IMR-90 (cell line): ENCODE measurements around the gene SPAG16. TPM values are rescaled to one million over a fixed set of nuclear protein-coding genes. Genes with fewer than 3 reads are reported as not detected.

Experiments
- ATAC-seq: fragments of 200-7000 bp; cut with Tn5 transposase; 2 replicates; pipeline ENCODE4 v1.9.1; 2020; ENCODE audit warnings: low read depth, mild to moderate bottlenecking, moderate library complexity
- BruUV-seq: library from RNA; stranded (reverse); fragments of 400-500 nt; replicated peaks from 2 replicates; lab custom pipeline; 2021; lab: Mats Ljungman, UMichigan
- CTCF ChIA-PET: fragments of 300-600 bp; formaldehyde crosslinking; extraction: SDS; loops from one replicate; lab custom pipeline; 2021; ENCODE audit warnings: antibody characterized with exemption; lab: Yijun Ruan, JAX
- POLR2A ChIA-PET: fragments of 300-600 bp; sonication (Branson Sonifier 250); formaldehyde crosslinking; loops from one replicate; lab custom pipeline; 2022; ENCODE audit warnings: antibody characterized with exemption; ENCODE audit not compliant: unreplicated experiment; lab: Charles Lee
- DNase-seq: peaks from one replicate; pipeline ENCODE4 v3.0.0; 2013
- H2AFZ ChIP-seq: replicated peaks from 2 replicates; pipeline ENCODE3; 2013; ENCODE audit warnings: low read length, mild to moderate bottlenecking; ENCODE audit not compliant: poor library complexity
- H2AK5ac ChIP-seq: 2 replicates; pipeline ENCODE4 v1.6.1; 2013; ENCODE audit warnings: low read depth, low read length, inconsistent platforms
- H2AK9ac ChIP-seq: replicated peaks from 2 replicates; pipeline ENCODE3; 2013; ENCODE audit warnings: mild to moderate bottlenecking, low read depth, low read length, moderate library complexity; ENCODE audit not compliant: poor library complexity
- H2BK120ac ChIP-seq: 2 replicates; pipeline ENCODE4 v1.6.1; 2013; ENCODE audit warnings: low read depth, low read length, inconsistent platforms
- H2BK15ac ChIP-seq: 3 replicates; pipeline ENCODE4 v1.6.1; 2013; ENCODE audit warnings: low read depth, low read length, inconsistent platforms
- H2BK20ac ChIP-seq: 2 replicates; pipeline ENCODE4 v1.6.1; 2013; ENCODE audit warnings: low read depth, mild to moderate bottlenecking, inconsistent platforms, low read length, moderate library complexity
- H2BK5ac ChIP-seq: 2 replicates; pipeline ENCODE4 v1.6.1; 2013; ENCODE audit warnings: mild to moderate bottlenecking, low read depth, low read length, inconsistent platforms; ENCODE audit not compliant: poor library complexity, severe bottlenecking
- H3K14ac ChIP-seq: replicated peaks from 2 replicates; pipeline ENCODE4 v1.6.1; 2013; ENCODE audit warnings: low read depth, low read length, inconsistent platforms
- H3K18ac ChIP-seq: 2 replicates; pipeline ENCODE4 v1.6.1; 2013; ENCODE audit warnings: low read depth, low read length, control low read depth
- H3K23ac ChIP-seq: 2 replicates; pipeline ENCODE4 v1.6.1; 2013; ENCODE audit warnings: low read depth, low read length, inconsistent platforms
- H3K27ac ChIP-seq: 2 replicates; pipeline ENCODE4 v1.5.1; 2013; ENCODE audit warnings: mild to moderate bottlenecking, control low read depth, low read length; ENCODE audit not compliant: insufficient read depth
- H3K27me3 ChIP-seq: 2 replicates; pipeline ENCODE4 v1.6.1; 2013; ENCODE audit warnings: low read length; ENCODE audit not compliant: control insufficient read depth, insufficient read depth
- H3K36me3 ChIP-seq: 2 replicates; pipeline ENCODE4 v1.6.1; 2013; ENCODE audit warnings: low read length, mixed read lengths; ENCODE audit not compliant: control insufficient read depth, insufficient read depth
- H3K4ac ChIP-seq: 2 replicates; pipeline ENCODE4 v1.6.1; 2013; ENCODE audit warnings: low read depth, low read length, inconsistent platforms
- H3K4me1 ChIP-seq: 2 replicates; pipeline ENCODE4 v1.6.1; 2013; ENCODE audit warnings: low read length, mixed read lengths; ENCODE audit not compliant: control insufficient read depth, insufficient read depth
- H3K4me2 ChIP-seq: 2 replicates; pipeline ENCODE4 v1.6.1; 2013; ENCODE audit warnings: low read depth, mild to moderate bottlenecking, control low read depth, low read length, moderate library complexity
- H3K4me3 ChIP-seq: 2 replicates; pipeline ENCODE4 v1.5.1; 2013; ENCODE audit warnings: low read depth, mild to moderate bottlenecking, control low read depth, low read length, moderate library complexity; ENCODE audit not compliant: insufficient read depth
- H3K56ac ChIP-seq: 2 replicates; pipeline ENCODE4 v1.6.1; 2013; ENCODE audit warnings: low read length, inconsistent platforms; ENCODE audit not compliant: insufficient read depth; ENCODE audit errors: extremely low read depth
- H3K79me1 ChIP-seq, 2 experiments: 2 replicates each; pipeline ENCODE4 v1.6.1; 2013; ENCODE audit warnings: low read length in 2 of 2, inconsistent platforms in 1 of 2, low read depth in 1 of 2
- H3K9ac ChIP-seq: 2 replicates; pipeline ENCODE4 v1.6.1; 2013; ENCODE audit warnings: low read depth, low read length, control low read depth
- H3K9me1 ChIP-seq: 2 replicates; pipeline ENCODE4 v1.6.1; 2013; ENCODE audit warnings: low read length, inconsistent platforms; ENCODE audit not compliant: insufficient read depth
- H3K9me3 ChIP-seq: 2 replicates; pipeline ENCODE4 v1.6.1; 2013; ENCODE audit warnings: low read length; ENCODE audit not compliant: control insufficient read depth, insufficient read depth
- H4K20me1 ChIP-seq: 2 replicates; pipeline ENCODE4 v1.6.1; 2013; ENCODE audit warnings: low read length, inconsistent platforms; ENCODE audit not compliant: insufficient read depth
- H4K5ac ChIP-seq: 2 replicates; pipeline ENCODE4 v1.6.1; 2013; ENCODE audit warnings: mild to moderate bottlenecking, low read depth, low read length, control low read depth
- H4K8ac ChIP-seq, 2 experiments: 2 replicates each; pipeline ENCODE4 v1.6.1; 2013; ENCODE audit warnings: low read depth in 2 of 2, low read length in 2 of 2, control low read depth in 1 of 2, inconsistent platforms in 1 of 2
- H4K91ac ChIP-seq: 2 replicates; pipeline ENCODE4 v1.6.1; 2013; ENCODE audit warnings: low read depth, low read length, inconsistent platforms; ENCODE audit not compliant: insufficient read depth
- BHLHE40 ChIP-seq: fragments of 150-350 bp; IDR thresholded peaks from 2 replicates; pipeline ENCODE4 v1.6.1; 2016; ENCODE audit warnings: mild to moderate bottlenecking, low read depth, low read length
- CEBPB ChIP-seq: IDR thresholded peaks from 2 replicates; pipeline ENCODE4 v1.6.1; 2012; ENCODE audit warnings: low read depth, low read length, improper control_type of control experiment
- CHD1 ChIP-seq: IDR thresholded peaks from 2 replicates; pipeline ENCODE4 v1.6.1; 2012; ENCODE audit warnings: low read depth, low read length, improper control_type of control experiment
- ELK1 ChIP-seq: fragments of 150-350 bp; IDR thresholded peaks from 2 replicates; pipeline ENCODE4 v1.6.1; 2016; ENCODE audit warnings: low read depth, mild to moderate bottlenecking, low read length, moderate library complexity, borderline replicate concordance
- FOS ChIP-seq: fragments of 150-350 bp; IDR thresholded peaks from 2 replicates; pipeline ENCODE4 v1.6.1; 2016; ENCODE audit warnings: low read depth, low read length
- MAFK ChIP-seq: IDR thresholded peaks from 2 replicates; pipeline ENCODE4 v1.6.1; 2012; ENCODE audit warnings: low read depth, low read length, improper control_type of control experiment
- MAZ ChIP-seq: IDR thresholded peaks from 2 replicates; pipeline ENCODE4 v1.6.1; 2012; ENCODE audit warnings: low read depth, mild to moderate bottlenecking, low read length, improper control_type of control experiment, moderate library complexity, borderline replicate concordance
- MXI1 ChIP-seq: IDR thresholded peaks from 2 replicates; pipeline ENCODE4 v1.6.1; 2012; ENCODE audit warnings: low read depth, mild to moderate bottlenecking, low read length, moderate library complexity, borderline replicate concordance
- NFE2L2 ChIP-seq: fragments of 150-350 bp; IDR thresholded peaks from 2 replicates; pipeline ENCODE4 v1.6.1; 2016; ENCODE audit warnings: low read depth, mild to moderate bottlenecking, low read length
- POLR2A ChIP-seq: IDR thresholded peaks from 2 replicates; pipeline ENCODE4 v1.6.1; 2012; ENCODE audit warnings: mild to moderate bottlenecking, low read depth, low read length
- RAD21 ChIP-seq: IDR thresholded peaks from 2 replicates; pipeline ENCODE4 v1.6.1; 2012; ENCODE audit warnings: low read length, improper control_type of control experiment
- RCOR1 ChIP-seq: IDR thresholded peaks from 2 replicates; pipeline ENCODE4 v1.6.1; 2012; ENCODE audit warnings: mild to moderate bottlenecking, low read length, improper control_type of control experiment; ENCODE audit not compliant: insufficient replicate concordance
- RFX5 ChIP-seq: IDR thresholded peaks from 2 replicates; pipeline ENCODE4 v1.8.0; 2012; ENCODE audit warnings: low read depth, mild to moderate bottlenecking, low read length, moderate library complexity
- SMC3 ChIP-seq: fragments of 150-350 bp; IDR thresholded peaks from 2 replicates; pipeline ENCODE4 v1.6.1; 2016; ENCODE audit warnings: low read depth, mild to moderate bottlenecking, antibody characterized with exemption, low read length, moderate library complexity
- USF2 ChIP-seq: fragments of 150-350 bp; IDR thresholded peaks from 2 replicates; pipeline ENCODE4 v1.6.1; 2017; ENCODE audit warnings: mild to moderate bottlenecking, antibody characterized with exemption, low read length, low read depth
- dilution Hi-C: fragments of 300-500 bp; cut with HindIII; formaldehyde crosslinking; loops from one replicate; pipeline ENCODE4 v1.14.3; 2018; ENCODE audit warnings: low sequenced_read_pairs; ENCODE audit not compliant: unreplicated experiment
- in situ Hi-C: fragments of 300-500 bp; cut with MboI; formaldehyde crosslinking; loops from 3 replicates; pipeline ENCODE4 v1.14.3; 2019; ENCODE audit warnings: low sequenced_read_pairs, inconsistent platforms, mixed read lengths
- intact Hi-C: fragments of 100-400 bp; cut with micrococcal nuclease; formaldehyde crosslinking; loops from 2 replicates; pipeline ENCODE4 v1.10.0; 2022
- polyA plus RNA-seq, 3 experiments: library from polyadenylated mRNA; depleted of rRNA; stranded (reverse); fragments of >200 nt; gene quantifications; 2 replicates each; pipeline ENCODE4 v1.2.3, GENCODE V29; 2012; ENCODE audit warnings: low replicate concordance in 1 of 3
- total RNA-seq: library from RNA; depleted of rRNA; stranded (reverse); fragments of >200 nt; gene quantifications from 2 replicates; pipeline ENCODE4 v1.2.3, GENCODE V29; 2012
- TF ChIP-seq, protein P1 (sequence below): conservative IDR thresholded peaks from 2 replicates; pipeline ENCODE4 v1.5.1; 2012; ENCODE audit warnings: mild to moderate bottlenecking, low read depth, low read length, improper control_type of control experiment

Gene SPAG16
- total and polyA plus RNA-seq, 2 of the 4 experiments (the other 2 are of a cell fraction), result 7.3 to 13.5 TPM

GRCh38 chr2:213566846-213567245 lies 282.6 kb downstream of the SPAG16 start:
- Histone ChIP-seq H2AK5ac (no peak overlapping the region), H3K14ac (no peak overlapping the region), H3K9ac (no peak overlapping the region), H3K27me3 (no peaks in the 10 kb centered on the region), H3K9me3 (peaks cover 3% of the 10 kb centered on the region), H2BK120ac (no peak overlapping the region), H2BK5ac (no peak overlapping the region), H2BK20ac (no peak overlapping the region), H3K23ac (no peak overlapping the region), H3K56ac (no peak overlapping the region), H3K4me3 (no peak overlapping the region), H3K4me2 (no peak overlapping the region), H4K8ac (no peak overlapping the region), H2AK9ac (no peak overlapping the region), H4K91ac (no peak overlapping the region), H2BK15ac (no peak overlapping the region), H3K4ac (no peak overlapping the region), H2AFZ (no peak overlapping the region), H3K79me1 (no peaks in the 10 kb centered on the region), H3K9me1 (no peaks in the 10 kb centered on the region), H4K5ac (no peak overlapping the region), H3K36me3 (no peaks in the 10 kb centered on the region), H4K20me1 (no peaks in the 10 kb centered on the region), H3K27ac (no peak overlapping the region), H3K4me1 (no peaks in the 10 kb centered on the region), H3K18ac (no peak overlapping the region)
- ChIA-PET POLR2A (no interaction called here), CTCF (no interaction called here)
- ATAC-seq, result no peak
- BruUV-seq, result no TSS peak
- in situ Hi-C loops, result no loop called here
- intact Hi-C loops, result no loop called here
- dilution Hi-C loops, result no loop called here
- no peak for TF ChIP-seq RCOR1
- TF ChIP-seq MAZ, result no peak
- no peak for TF ChIP-seq ELK1
- TF ChIP-seq NFE2L2, result no peak
- TF ChIP-seq MXI1, result no peak
- TF ChIP-seq, protein P1, sequence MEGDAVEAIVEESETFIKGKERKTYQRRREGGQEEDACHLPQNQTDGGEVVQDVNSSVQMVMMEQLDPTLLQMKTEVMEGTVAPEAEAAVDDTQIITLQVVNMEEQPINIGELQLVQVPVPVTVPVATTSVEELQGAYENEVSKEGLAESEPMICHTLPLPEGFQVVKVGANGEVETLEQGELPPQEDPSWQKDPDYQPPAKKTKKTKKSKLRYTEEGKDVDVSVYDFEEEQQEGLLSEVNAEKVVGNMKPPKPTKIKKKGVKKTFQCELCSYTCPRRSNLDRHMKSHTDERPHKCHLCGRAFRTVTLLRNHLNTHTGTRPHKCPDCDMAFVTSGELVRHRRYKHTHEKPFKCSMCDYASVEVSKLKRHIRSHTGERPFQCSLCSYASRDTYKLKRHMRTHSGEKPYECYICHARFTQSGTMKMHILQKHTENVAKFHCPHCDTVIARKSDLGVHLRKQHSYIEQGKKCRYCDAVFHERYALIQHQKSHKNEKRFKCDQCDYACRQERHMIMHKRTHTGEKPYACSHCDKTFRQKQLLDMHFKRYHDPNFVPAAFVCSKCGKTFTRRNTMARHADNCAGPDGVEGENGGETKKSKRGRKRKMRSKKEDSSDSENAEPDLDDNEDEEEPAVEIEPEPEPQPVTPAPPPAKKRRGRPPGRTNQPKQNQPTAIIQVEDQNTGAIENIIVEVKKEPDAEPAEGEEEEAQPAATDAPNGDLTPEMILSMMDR, result no peak
- no peak for TF ChIP-seq RAD21
- TF ChIP-seq SMC3, result no peak
- TF ChIP-seq POLR2A, result no peak
- no peak for TF ChIP-seq RFX5
- no peak for TF ChIP-seq CHD1
- no peak for TF ChIP-seq MAFK
- no peak for TF ChIP-seq USF2
- TF ChIP-seq CEBPB, result no peak
- TF ChIP-seq BHLHE40, result no peak
- no peak for TF ChIP-seq FOS
- DNase-seq, result no peak
